ENCODE results near the gene CMYA5.
"Not testable (repeated sequence)": the region's sequence is repeated elsewhere in the genome, so short reads cannot be mapped to it uniquely, and the experiment has no call there.

The CMYA5 gene

DNA sequence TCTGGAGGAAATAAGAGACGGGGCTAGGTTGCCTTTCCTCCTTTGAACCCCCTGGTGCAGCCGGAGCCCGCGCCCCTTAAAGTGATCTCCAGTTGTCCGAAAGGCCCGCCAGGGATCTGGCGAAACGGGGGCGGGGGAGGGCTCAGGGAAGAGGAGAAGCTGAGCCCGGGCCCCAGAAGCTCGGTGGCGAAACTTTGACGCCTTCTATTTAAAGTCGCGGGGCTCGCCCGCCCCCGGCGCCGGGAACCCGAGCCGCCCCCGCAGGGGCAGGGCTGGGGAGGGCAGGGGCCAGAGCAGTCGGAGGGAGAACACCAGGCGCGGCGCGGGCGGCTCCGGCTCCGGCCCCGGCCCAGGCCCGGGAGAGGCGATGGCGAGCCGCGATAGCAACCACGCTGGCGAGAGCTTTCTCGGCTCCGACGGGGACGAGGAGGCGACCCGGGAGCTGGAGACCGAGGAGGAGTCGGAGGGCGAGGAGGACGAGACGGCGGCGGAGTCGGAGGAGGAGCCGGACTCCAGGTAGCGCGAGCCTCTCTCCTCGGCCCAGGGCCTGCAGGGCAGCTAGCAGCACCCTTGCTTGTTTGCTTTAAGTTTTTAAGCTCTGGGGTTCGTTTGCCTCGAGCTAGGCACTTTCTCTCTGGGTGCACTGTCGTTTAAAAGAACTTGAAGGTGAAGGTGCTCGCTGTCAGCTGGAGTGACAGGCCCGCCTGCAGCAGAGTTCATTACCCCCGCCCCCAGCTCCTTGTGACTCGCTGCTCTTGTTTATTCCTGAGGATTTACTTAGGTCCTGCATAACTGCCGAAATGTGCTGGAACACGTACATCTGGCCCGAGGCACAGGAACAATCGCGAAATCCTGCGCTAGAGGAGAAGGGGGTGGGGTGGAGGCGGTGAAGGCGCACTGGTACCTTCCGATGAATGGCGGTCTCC, at the start of gene CMYA5:
Gene CMYA5, plus strand, starts transcription at position 296 of the 926 bp plus-strand sequence. Its CDS starts 72 bp downstream, at position 368.
- in situ Hi-C loops (cut with HindIII; ENCODE audit: low pct_ligation_motif_present, low pct_unique_long_range_greater_than_20kb, low sequenced_read_pairs): no loop called here
- no peak for DNase-seq

DNA sequence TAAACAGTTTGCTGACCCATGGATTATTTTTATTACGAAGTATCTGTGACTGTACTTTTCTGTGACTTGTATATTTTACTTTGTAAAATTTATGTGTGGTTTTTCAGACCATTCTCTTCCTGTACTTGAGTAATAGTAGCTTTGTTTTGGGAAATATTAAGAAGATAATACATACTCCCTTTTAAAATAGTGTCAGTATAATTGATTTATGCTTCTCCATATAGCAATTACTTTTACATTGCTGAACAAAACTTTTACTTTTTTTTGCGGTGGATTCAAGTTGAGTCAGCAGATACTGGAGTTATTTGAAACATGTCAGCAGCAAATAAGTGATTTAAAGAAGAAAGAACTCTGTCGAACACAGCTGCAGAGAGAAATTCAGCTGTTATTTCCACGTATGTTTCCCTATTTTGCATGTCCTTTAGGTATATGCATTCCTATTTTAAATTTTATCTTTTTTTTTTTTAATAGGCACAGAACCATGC, 49.0 kb upstream of the CMYA5 start:
- no peak for DNase-seq
- in situ Hi-C loops (cut with HindIII; ENCODE audit: low pct_ligation_motif_present, low pct_unique_long_range_greater_than_20kb, low sequenced_read_pairs): no loop called here

DNA sequence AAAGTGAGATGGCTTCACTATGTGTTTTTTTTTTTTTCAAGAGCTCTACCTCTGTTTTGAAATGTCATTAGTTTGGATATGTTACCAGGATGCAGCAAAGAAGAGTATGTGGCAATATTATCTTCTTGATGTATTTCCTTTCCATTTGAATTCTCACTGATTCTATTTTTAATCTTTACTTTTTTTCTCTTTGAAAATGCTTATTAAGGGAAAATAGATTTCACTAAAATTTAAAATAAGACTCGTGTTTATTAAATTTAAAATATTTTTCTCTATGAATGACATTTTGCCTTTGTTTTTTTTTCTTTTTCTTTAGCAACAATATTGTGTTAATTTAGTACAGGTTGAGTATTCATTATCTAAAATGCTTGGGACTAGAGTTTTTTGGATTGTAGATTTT, 48.2 kb upstream of the CMYA5 start:
- in situ Hi-C loops (cut with HindIII; ENCODE audit: low pct_ligation_motif_present, low pct_unique_long_range_greater_than_20kb, low sequenced_read_pairs): no loop called here
- DNase-seq: no peak

DNA sequence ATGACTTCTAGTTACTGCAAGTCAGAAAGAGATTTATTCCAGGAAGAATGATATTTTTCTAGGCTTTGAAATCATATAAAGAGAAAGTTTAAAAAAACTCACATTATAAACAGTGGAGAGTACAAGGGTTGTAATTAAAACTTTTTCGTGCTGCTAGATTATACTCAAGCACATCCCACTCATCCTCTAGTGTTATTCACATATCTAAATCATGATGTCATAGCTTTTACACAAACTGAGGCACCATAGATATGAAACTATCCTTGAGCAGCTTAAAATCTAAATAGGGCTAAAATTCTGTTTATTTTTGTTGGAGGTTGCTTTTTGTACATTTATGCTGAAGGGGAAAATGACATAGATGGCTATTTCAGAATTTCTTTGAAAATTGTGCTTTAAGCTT, 47.4 kb upstream of the CMYA5 start:
- in situ Hi-C loops (cut with HindIII; ENCODE audit: low pct_ligation_motif_present, low pct_unique_long_range_greater_than_20kb, low sequenced_read_pairs): no loop called here
- DNase-seq: no peak

DNA sequence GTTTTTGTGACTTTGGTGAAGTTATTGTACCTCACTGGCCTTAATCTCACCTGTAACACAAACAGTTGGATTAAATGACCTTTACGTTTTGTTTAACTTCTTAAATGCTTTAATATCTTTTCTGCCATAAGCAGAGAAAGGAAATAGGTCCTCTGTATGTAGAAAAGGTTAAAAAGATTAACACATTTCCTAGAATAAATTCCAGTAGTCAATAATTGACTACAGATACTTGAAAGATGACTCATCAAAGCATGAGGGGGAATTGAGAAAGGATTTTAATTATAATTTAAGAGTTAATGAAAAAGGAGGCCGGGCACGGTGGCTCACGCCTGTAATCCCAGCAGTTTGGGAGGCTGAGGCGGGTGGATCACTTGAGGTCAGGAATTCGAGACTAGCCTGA, 35.8 kb upstream of the CMYA5 start:
- peak; percentile 25 for DNase-seq
- in situ Hi-C loops (cut with HindIII; ENCODE audit: low pct_ligation_motif_present, low pct_unique_long_range_greater_than_20kb, low sequenced_read_pairs): no loop called here

DNA sequence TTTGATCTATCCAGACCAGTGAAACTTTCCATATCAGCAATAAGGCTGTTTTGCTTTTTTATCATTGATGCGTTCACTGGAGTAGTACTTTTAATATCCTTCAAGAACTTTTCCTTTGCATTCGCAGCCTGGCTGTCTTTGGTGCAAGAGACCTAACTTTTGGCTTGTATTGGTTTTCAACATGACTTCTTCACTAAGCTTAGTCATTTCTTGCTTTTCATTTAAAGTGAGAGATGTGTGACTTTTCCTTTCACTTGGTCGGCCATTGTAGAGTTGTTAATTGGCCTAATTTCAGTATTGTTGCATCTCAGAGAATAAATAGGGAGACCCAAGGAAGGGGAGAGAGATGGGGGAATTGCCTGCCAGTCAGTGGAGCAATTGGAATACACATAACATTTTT, 26.4 kb upstream of the CMYA5 start:
- in situ Hi-C loops (cut with HindIII; ENCODE audit: low pct_ligation_motif_present, low pct_unique_long_range_greater_than_20kb, low sequenced_read_pairs): no loop called here
- DNase-seq: no peak

DNA sequence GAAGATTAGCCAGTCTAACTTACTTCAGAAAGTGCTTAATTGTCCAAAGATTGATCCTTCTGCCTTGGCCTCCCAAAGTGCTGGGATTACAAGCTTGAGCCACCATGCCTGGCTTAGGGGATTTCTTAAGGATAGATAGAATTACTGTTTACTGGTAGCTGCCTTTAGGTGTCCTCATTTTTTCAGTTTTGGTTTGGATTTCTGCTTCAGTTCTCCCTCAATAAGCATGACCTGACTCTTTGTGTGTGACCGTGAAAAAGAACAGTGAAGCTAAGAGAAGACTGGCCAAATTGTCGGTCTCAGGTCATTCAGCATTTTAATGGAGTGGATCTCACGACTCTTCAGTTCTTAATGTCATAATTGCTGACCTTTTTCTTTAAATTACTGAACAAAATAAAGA, 22.9 kb upstream of the CMYA5 start:
- no peak for DNase-seq
- in situ Hi-C loops (cut with HindIII; ENCODE audit: low pct_ligation_motif_present, low pct_unique_long_range_greater_than_20kb, low sequenced_read_pairs): no loop called here

DNA sequence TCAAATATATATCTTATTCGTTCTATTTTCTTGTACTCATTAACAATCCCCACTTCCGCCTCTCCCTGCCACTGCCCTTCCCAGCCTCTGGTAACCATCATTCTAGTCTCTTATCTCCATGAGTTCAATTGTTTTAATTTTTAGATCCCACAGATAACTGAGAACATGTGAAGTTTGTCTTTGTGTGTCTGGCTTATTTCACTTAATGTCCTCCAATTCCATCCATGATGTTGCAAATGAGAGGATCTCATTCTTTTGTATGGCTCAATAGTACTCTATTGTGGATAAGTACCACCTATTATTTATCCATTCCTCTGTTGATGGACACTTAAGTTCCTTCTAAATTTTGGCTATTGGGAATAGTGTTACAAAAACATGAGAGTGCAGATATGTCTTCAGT, 17.2 kb upstream of the CMYA5 start:
- DNase-seq: no peak
- in situ Hi-C loops (cut with HindIII; ENCODE audit: low pct_ligation_motif_present, low pct_unique_long_range_greater_than_20kb, low sequenced_read_pairs): no loop called here

DNA sequence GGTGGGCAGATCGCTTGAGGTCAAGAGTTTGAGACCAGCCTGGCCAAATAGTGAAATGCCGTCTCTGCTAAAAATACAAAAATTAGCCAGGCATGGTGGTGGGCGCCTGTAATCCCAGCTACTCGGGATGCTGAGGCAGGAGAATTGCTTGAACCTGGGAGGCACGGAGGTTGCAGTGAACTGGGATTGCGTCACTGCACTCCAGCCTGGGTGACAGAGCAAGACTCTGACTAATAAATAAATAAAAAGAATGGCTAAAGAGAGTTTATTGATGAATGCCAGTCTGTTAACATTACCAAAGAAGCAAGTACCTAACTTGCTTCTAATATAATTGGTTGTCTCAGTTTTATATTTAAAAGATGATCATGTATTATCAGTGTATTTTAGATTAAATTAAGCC, 13.3 kb upstream of the CMYA5 start:
- in situ Hi-C loops (cut with HindIII; ENCODE audit: low pct_ligation_motif_present, low pct_unique_long_range_greater_than_20kb, low sequenced_read_pairs); DNase-seq: not testable (repeated sequence)

DNA sequence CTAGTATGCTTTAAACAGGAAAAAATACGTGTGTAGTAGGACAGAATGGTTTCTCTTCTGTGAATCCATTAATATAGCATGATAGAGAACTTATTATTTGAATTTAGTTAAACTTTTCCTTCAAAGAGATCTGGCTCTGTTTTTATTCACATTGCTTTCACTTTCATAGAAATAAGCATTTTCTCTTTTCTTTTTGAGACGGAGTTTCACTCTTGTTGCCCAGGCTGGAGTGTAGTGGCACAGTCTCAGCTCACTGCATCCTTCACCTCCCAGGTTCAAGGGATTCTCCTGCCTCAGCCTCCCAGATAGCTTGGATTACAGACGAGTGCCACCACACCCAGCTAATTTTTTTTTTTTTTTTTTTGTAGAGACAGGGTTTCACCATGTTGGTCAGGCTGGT, 7.5 kb upstream of the CMYA5 start:
- DNase-seq; in situ Hi-C loops (cut with HindIII; ENCODE audit: low pct_ligation_motif_present, low pct_unique_long_range_greater_than_20kb, low sequenced_read_pairs): not testable (repeated sequence)

DNA sequence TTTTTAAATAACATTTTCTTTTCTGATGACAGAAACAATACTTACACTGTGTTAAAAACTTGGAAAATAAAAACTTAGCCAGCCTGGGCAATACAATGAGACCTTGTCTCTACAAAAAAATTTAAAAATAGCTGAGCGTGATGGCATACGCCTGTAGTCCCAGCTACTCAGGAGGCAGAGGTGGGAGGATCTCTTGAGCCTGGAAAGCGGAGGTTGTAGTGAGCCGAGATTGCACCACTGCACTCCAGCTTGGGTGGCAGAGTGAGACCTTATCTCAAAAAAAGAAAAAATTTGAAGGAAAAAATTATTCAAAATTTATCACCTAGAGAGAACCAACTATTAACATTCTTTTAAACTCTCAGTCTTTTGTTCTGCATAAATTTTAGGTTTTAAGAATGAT, 4.9 kb upstream of the CMYA5 start:
- no peak for DNase-seq
- in situ Hi-C loops (cut with HindIII; ENCODE audit: low pct_ligation_motif_present, low pct_unique_long_range_greater_than_20kb, low sequenced_read_pairs): no loop called here

DNA sequence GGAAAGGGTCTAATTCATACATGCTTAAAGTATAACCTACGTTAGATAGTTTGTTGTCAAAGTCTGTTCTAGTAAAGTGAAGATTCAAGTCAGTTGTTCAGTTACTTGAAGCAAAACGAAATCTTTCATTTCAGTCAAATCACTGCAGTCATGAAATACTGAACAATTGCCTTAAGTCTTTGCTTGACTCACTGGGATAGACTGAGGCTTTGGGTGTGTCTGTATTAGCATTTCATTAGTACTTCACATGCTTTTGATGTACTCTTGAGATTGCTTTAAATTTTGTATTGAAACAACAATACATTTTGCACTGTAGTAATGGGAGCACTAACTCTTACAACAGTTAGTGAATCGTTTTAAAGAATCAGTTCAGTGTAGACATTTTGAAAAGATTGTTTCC, 4.0 kb upstream of the CMYA5 start:
- DNase-seq: no peak
- in situ Hi-C loops (cut with HindIII; ENCODE audit: low pct_ligation_motif_present, low pct_unique_long_range_greater_than_20kb, low sequenced_read_pairs): no loop called here

DNA sequence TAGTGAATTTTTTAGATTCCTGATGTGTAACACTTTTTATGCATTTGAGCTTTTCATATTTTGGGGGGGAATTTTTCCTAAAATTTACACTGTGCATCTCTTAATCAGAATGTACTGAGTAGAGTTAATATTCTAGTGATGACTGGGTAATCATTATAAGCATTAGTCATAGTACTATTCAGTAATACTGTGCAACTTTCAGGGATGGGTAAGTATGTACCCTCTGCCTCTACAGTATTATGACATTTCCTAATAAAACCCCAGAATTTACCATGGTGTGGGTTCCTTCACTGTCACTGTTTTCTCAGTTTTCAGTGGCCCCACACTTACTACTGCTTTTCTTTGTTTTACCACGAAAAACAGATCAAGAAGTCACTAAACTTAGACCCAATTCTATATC, 2.8 kb upstream of the CMYA5 start:
- in situ Hi-C loops (cut with HindIII; ENCODE audit: low pct_ligation_motif_present, low pct_unique_long_range_greater_than_20kb, low sequenced_read_pairs): no loop called here
- DNase-seq: peak; percentile 30

DNA sequence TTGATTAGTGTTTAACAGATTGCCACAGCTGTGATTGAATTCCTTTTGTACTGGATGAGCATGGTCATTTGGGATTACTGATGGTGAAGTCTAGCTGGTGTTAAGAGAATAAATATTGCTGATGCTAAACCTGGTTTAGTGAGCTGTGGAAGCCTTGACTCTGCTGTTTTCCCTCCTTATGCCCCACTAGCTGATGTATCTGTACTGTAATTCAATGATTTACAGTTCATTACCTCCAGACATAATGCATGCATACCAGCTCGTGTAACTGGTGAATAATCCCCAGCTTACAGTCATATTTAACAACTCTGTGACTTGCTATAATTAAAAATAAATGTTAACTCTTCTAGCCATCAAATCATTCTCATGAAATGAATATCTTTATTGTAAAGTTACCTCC, 1.7 kb upstream of the CMYA5 start:
- DNase-seq: no peak
- in situ Hi-C loops (cut with HindIII; ENCODE audit: low pct_ligation_motif_present, low pct_unique_long_range_greater_than_20kb, low sequenced_read_pairs): no loop called here

DNA sequence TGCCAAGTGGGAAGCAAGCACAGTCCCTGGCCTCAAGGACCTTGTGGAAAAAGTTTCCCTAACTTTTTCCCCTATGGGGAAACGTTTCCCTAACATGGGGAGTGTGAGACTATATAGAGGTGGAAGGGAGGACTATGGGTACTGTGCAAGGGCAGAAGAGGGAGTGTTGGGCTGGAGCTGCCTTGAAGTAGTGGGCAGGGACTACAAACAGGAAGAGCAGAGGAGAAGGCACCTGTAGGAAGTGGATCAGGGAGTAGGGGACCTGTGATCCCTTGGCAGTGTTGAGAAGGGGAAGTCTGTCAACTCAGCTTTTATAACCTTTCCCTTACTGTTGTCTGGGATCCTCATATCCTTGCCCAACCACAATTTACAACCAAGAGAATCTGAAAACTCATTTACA, 1.4 kb downstream of the CMYA5 start:
- DNase-seq: no peak
- in situ Hi-C loops (cut with HindIII; ENCODE audit: low pct_ligation_motif_present, low pct_unique_long_range_greater_than_20kb, low sequenced_read_pairs): no loop called here

DNA sequence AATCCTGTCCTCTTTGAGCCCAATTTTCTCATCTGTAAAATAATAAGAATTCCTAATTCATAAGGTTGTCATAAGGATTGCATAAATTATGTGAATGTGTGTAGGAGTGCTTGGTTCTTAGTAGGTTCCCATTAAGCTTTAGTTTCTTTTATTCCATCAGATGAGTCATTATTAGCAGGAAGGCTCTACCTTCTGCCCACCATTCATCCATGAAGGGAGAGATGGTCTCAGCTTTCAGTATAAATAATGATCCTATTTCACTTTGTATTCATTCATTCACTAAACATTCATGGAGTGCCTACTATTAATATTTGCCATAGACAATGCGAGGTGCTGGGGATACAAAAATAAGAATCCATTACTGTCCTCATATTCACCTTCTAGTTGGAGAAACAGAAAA, 3.0 kb downstream of the CMYA5 start:
- in situ Hi-C loops (cut with HindIII; ENCODE audit: low pct_ligation_motif_present, low pct_unique_long_range_greater_than_20kb, low sequenced_read_pairs): no loop called here

DNA sequence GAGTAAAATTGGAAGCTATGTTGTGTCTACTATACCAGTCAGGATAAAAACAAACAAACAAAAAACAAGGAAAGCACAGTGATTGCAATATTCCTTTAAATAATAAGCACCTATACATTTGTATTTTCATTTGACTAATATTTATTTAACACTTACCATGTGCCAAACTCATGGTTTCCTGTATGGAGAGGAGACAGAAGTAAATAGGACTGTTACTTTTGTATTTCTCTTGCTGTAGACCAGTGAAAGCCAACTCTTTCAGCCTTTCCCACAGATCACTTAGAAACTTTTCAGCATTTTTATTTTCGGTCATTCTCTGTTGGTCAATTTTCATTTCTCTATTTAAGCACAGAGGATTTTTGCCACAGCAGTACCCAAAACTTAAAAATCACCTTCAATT, 4.5 kb downstream of the CMYA5 start:
- DNase-seq: no peak
- in situ Hi-C loops (cut with HindIII; ENCODE audit: low pct_ligation_motif_present, low pct_unique_long_range_greater_than_20kb, low sequenced_read_pairs): no loop called here

More for the DNA sequence above, 3.0 kb downstream of the CMYA5 start:
- DNase-seq: no peak

DNA sequence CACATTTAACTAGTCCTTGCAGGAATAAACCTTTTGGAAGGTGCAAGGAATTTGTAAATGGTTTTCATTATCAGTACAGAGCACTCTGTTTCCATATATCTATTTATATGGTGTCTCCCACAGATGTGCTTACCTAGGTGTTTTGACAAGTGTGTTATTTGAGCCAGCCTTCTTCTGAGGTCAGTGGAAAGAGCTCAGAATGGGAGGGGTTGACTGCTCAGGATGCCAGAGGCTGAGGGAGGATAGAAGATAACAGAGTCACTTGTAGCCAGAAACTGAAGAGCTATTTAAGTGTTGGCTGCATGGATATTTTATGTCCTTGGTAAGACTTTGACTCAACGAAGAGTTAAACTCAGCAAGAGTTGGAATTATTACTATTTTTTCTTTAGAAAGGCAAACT, 5.0 kb downstream of the CMYA5 start:
- in situ Hi-C loops (cut with HindIII; ENCODE audit: low pct_ligation_motif_present, low pct_unique_long_range_greater_than_20kb, low sequenced_read_pairs): no loop called here
- DNase-seq: no peak

DNA sequence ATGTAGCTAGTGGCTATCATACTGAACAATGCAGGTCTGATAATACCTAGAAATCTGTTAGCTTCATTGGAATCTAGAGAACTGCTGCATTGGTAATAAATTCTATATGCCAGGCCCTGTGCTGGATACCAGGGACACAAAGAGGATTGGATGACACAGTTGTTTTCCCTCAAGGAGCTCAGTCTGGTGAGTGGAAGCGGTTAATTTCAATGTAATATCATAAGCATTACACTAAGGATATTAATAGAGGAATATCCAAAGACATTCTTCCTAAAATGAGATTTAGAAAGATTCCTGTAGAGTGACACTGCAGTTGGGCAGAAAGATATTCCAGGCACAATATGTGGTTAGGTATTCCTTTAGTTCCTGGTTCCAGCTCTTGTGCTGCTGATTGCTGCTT, 5.9 kb downstream of the CMYA5 start:
- in situ Hi-C loops (cut with HindIII; ENCODE audit: low pct_ligation_motif_present, low pct_unique_long_range_greater_than_20kb, low sequenced_read_pairs): no loop called here
- no peak for DNase-seq
